Stimulated activated CD4-positive, alpha-beta T cell treated with anti-CD3 and anti-CD28 coated beads, Interleukin-1b, Interleukin-23, amount 100 ng/mL, for 4 hours (primary cell): ENCODE data around the gene TGIF2.

ENCODE experiments used
- DNase-seq, 2 donors: peaks; one replicate each; pipeline ENCODE4 v3.0.0-alpha.2; 2020; ENCODE audit warnings: low read depth in 2 of 2

TGIF2 gene

GRCh38 chr20:36573103-36573797, at the start of gene TGIF2:
TSS of gene TGIF2 (plus strand) at chr20:36573597. CDS start at chr20:36578775, 5,178 bp downstream.
- peak; percentile 86 to 87 for DNase-seq

GRCh38 chr20:36525620-36526365, 47.6 kb upstream of the TGIF2 start:
- no peak for DNase-seq

GRCh38 chr20:36526521-36527011, 46.8 kb upstream of the TGIF2 start:
- DNase-seq, result no peak

- DNase-seq, result no peak
Observed at GRCh38 chr20:36527331-36528125, 45.9 kb upstream of the TGIF2 start.

- no peak for DNase-seq
Observed at GRCh38 chr20:36528176-36528874, 45.1 kb upstream of the TGIF2 start.

GRCh38 chr20:36528875-36529417, 44.5 kb upstream of the TGIF2 start:
- no peak for DNase-seq

GRCh38 chr20:36532388-36532787, 41.0 kb upstream of the TGIF2 start:
- no peak for DNase-seq

GRCh38 chr20:36532822-36533221, 40.6 kb upstream of the TGIF2 start:
- DNase-seq, result no peak

GRCh38 chr20:36538026-36538722, 35.2 kb upstream of the TGIF2 start:
- DNase-seq, result no peak

- no peak for DNase-seq
Observed at GRCh38 chr20:36540551-36541211, 32.7 kb upstream of the TGIF2 start.

- DNase-seq, result no peak
Observed at GRCh38 chr20:36541227-36541767, 32.1 kb upstream of the TGIF2 start, which contains the start of gene MYL9. TSS of gene MYL9 (plus strand) at chr20:36541519. CDS start at chr20:36544885, 3,366 bp downstream.

- DNase-seq, result no peak
Observed at GRCh38 chr20:36541768-36542488, 31.5 kb upstream of the TGIF2 start.

GRCh38 chr20:36542516-36543183, 30.7 kb upstream of the TGIF2 start:
- DNase-seq, result no peak

GRCh38 chr20:36543184-36544133, 29.9 kb upstream of the TGIF2 start:
- DNase-seq, result no peak

- DNase-seq, result no peak
Observed at GRCh38 chr20:36544134-36545018, 29.0 kb upstream of the TGIF2 start.

GRCh38 chr20:36546111-36546736, 27.2 kb upstream of the TGIF2 start:
- DNase-seq, result no peak
